Measurements from ENCODE around the gene DENND4C. TPM values are rescaled to one million over a fixed set of nuclear protein-coding genes. Genes with fewer than 3 reads are reported as not detected.

DENND4C gene
- total and polyA plus RNA-seq, 2 of the 4 experiments (the other 2 are of a cell fraction), result 9.0 to 32.6 TPM

- no peak overlapping the region for H4K91ac ChIP-seq (ENCODE audit: insufficient read depth, low read depth, low read length)
- no peak overlapping the region for H4K8ac ChIP-seq (ENCODE audit: low read depth in 2 of 2, low read length in 2 of 2)
- no peak for TF ChIP-seq RAD21 (IDR thresholded peaks at IDR 0.05; ENCODE audit: low read length)
- TF ChIP-seq NFE2L2 (IDR thresholded peaks at IDR 0.05; ENCODE audit: low read depth, low read length), result no peak
- no peak for TF ChIP-seq ELK1 (IDR thresholded peaks at IDR 0.05; ENCODE audit: borderline replicate concordance, low read depth, low read length)
- TF ChIP-seq BHLHE40 (IDR thresholded peaks at IDR 0.05; ENCODE audit: low read depth, low read length), result no peak
- no peak for TF ChIP-seq MAZ (IDR thresholded peaks at IDR 0.05; ENCODE audit: borderline replicate concordance, low read depth, low read length)
- no peak for TF ChIP-seq RCOR1 (IDR thresholded peaks at IDR 0.05; ENCODE audit: insufficient replicate concordance, low read length)
- TF ChIP-seq USF2 (IDR thresholded peaks at IDR 0.05; ENCODE audit: low read depth, low read length), result no peak
- no peak for TF ChIP-seq RFX5 (IDR thresholded peaks at IDR 0.05; ENCODE audit: low read depth, low read length)
- POLR2A ChIA-PET (ENCODE audit: unreplicated experiment), result no interaction called here
- H3K23ac ChIP-seq (ENCODE audit: low read depth, low read length), result no peak overlapping the region
- DNase-seq (peak; percentile 76), ATAC-seq (ENCODE audit: low read depth) (no peak)
- H2AK5ac ChIP-seq (ENCODE audit: low read depth, low read length), result no peak overlapping the region
- in situ Hi-C loops (cut with MboI; ENCODE audit: low sequenced_read_pairs) (no loop called here), dilution Hi-C loops (cut with HindIII; ENCODE audit: low sequenced_read_pairs, unreplicated experiment) (no loop called here), intact Hi-C loops (cut with micrococcal nuclease) (no loop called here)
- H3K4me3 ChIP-seq (ENCODE audit: insufficient read depth, low read depth, low read length), result no peak overlapping the region
- no peak overlapping the region for H2BK20ac ChIP-seq (ENCODE audit: low read depth, low read length)
- no peaks in the 10 kb centered on the region for H3K36me3 ChIP-seq (ENCODE audit: control insufficient read depth, insufficient read depth, low read length)
- no CpG with 5 or more reads among the region's 8 CpGs for WGBS, 2 experiments (ENCODE audit: extremely low coverage in 2 of 2, insufficient read length in 1 of 2)
- no peak overlapping the region for H3K9ac ChIP-seq (ENCODE audit: low read depth, low read length)
- no peak overlapping the region for H3K56ac ChIP-seq (ENCODE audit: extremely low read depth, insufficient read depth, low read length)
- no peaks in the 10 kb centered on the region for H4K20me1 ChIP-seq (ENCODE audit: insufficient read depth, low read length)
- no peak overlapping the region for H3K14ac ChIP-seq (replicated peaks; ENCODE audit: low read depth, low read length)
- no peak overlapping the region for H3K18ac ChIP-seq (ENCODE audit: low read depth, low read length)
- H2AFZ ChIP-seq (replicated peaks; ENCODE audit: low read length, poor library complexity), result no peak overlapping the region
- H2BK5ac ChIP-seq (ENCODE audit: low read depth, low read length, poor library complexity, severe bottlenecking), result no peak overlapping the region
- H3K27me3 ChIP-seq (ENCODE audit: control insufficient read depth, insufficient read depth, low read length), result no peaks in the 10 kb centered on the region
- no peak overlapping the region for H2AK9ac ChIP-seq (replicated peaks; ENCODE audit: low read depth, low read length, poor library complexity)
- H3K79me1 ChIP-seq (ENCODE audit: low read depth in 1 of 2, low read length in 2 of 2), result peaks cover 0 to 13% of the 10 kb centered on the region in 2 experiments; a peak in 2 of 4 replicates
- H2BK15ac ChIP-seq (ENCODE audit: low read depth, low read length), result no peak overlapping the region
- H4K5ac ChIP-seq (ENCODE audit: low read depth, low read length), result no peak overlapping the region
- H3K9me3 ChIP-seq (ENCODE audit: control insufficient read depth, insufficient read depth, low read length), result no peaks in the 10 kb centered on the region
- H3K4me2 ChIP-seq (ENCODE audit: low read depth, low read length), result no peak overlapping the region
- no peak overlapping the region for H3K4ac ChIP-seq (ENCODE audit: low read depth, low read length)
- H2BK120ac ChIP-seq (ENCODE audit: low read depth, low read length), result no peak overlapping the region
- H3K27ac ChIP-seq (ENCODE audit: insufficient read depth, low read length), result no peak overlapping the region
- no TSS peak for BruUV-seq (replicated peaks)
- CTCF ChIA-PET, result interaction anchor here (0.8 kb wide), 1 partner anchor 178 kb away, joined by 5 read pairs; no protein-coding TSS in a partner anchor
- no peaks in the 10 kb centered on the region for H3K4me1 ChIP-seq (ENCODE audit: control insufficient read depth, insufficient read depth, low read length)
- H3K9me1 ChIP-seq (ENCODE audit: insufficient read depth, low read length), result no peaks in the 10 kb centered on the region; the same call in none of the 2 replicates
Observed at GRCh38 chr9:19411316-19411715, 180.8 kb downstream of the DENND4C start.

Data from IMR-90 (cell line).